K562 (cell line): ENCODE data around the gene NTRK3. TPM values are rescaled to one million over a fixed set of nuclear protein-coding genes. Genes with fewer than 3 reads are reported as not detected.

Source experiments
- ATAC-seq: fragments of 200-7000 bp; cut with Tn5 transposase; 3 replicates; pipeline ENCODE4 v1.9.1; 2020; ENCODE audit warnings: moderate library complexity
- BruUV-seq: library from RNA; stranded (reverse); fragments of 400-500 nt; replicated peaks from 2 replicates; lab custom pipeline; 2021; lab: Mats Ljungman, UMichigan
- CTCF ChIA-PET: fragments of 300-600 bp; formaldehyde crosslinking; extraction: SDS; loops from one replicate; lab custom pipeline; 2021; ENCODE audit warnings: low intra/inter-chr PET ratio; lab: Yijun Ruan, JAX
- POLR2A ChIA-PET: fragments of 300-600, 350-650 bp; sonication (Branson Sonifier 250); formaldehyde crosslinking; extraction: SDS; loops from one replicate; lab custom pipeline; 2021; ENCODE audit warnings: antibody characterized with exemption, inconsistent platforms; lab: Yijun Ruan, JAX
- DNase-seq, 4 experiments: peaks; one replicate each; pipeline versions ENCODE4 v3.0.0 to v3.0.0-alpha.2; 2011 to 2018; ENCODE audit warnings: low spot score in 3 of 4, mixed read lengths in 3 of 4; ENCODE audit errors: extremely low read depth in 1 of 4
- FAIRE-seq: peaks from 2 replicates; lab custom pipeline; 2011; peaks lifted over from hg19 to GRCh38; lab: Jason Lieb, UNC
- H2AFZ ChIP-seq: 2 replicates; pipeline ENCODE4 v1.6.0; 2011; ENCODE audit warnings: low read depth, low read length, control low read depth, inconsistent platforms
- H3K27ac ChIP-seq: fragments of 200-600 bp; 3 replicates; pipeline ENCODE4 v1.8.0; 2011; ENCODE audit warnings: low read depth, mild to moderate bottlenecking, control low read depth, inconsistent platforms, low read length, moderate library complexity, mixed read lengths; ENCODE audit errors: extremely low read depth
- H3K27me3 ChIP-seq, 2 experiments: fragments of 300-600 bp in 1 of 2; 2 replicates in 1 of 2; 3 replicates in 1 of 2; pipeline versions ENCODE4 v1.6.0 to v1.8.0; 2011; ENCODE audit warnings: inconsistent platforms in 2 of 2, low read length in 2 of 2, mild to moderate bottlenecking in 1 of 2, mixed read lengths in 1 of 2, moderate library complexity in 1 of 2; ENCODE audit not compliant: control insufficient read depth in 2 of 2, insufficient read depth in 2 of 2
- H3K36me3 ChIP-seq: fragments of 300-600 bp; 3 replicates; pipeline ENCODE4 v1.8.0; 2011; ENCODE audit warnings: mild to moderate bottlenecking, low read length, inconsistent platforms; ENCODE audit not compliant: control insufficient read depth, insufficient read depth
- H3K4me1 ChIP-seq, 2 experiments: fragments of 200-600 bp in 1 of 2; replicated peaks in 1 of 2; 2 replicates in 1 of 2; 3 replicates in 1 of 2; pipeline versions ENCODE4 v1.5.1 to v1.8.0; 2011; ENCODE audit warnings: inconsistent platforms in 2 of 2, low read length in 2 of 2, mild to moderate bottlenecking in 1 of 2, mixed read lengths in 1 of 2, moderate library complexity in 1 of 2; ENCODE audit not compliant: control insufficient read depth in 2 of 2, insufficient read depth in 2 of 2
- H3K4me2 ChIP-seq: 2 replicates; pipeline ENCODE4 v1.6.1; 2011; ENCODE audit warnings: low read length, control low read depth, inconsistent platforms, mixed read lengths; ENCODE audit not compliant: insufficient read depth
- H3K4me3 ChIP-seq: fragments of 200-600 bp; sonication (generic), shearing (Covaris generic); 2 replicates; pipeline ENCODE4 v1.5.1; 2016; ENCODE audit warnings: control low read depth, inconsistent platforms
- H3K79me2 ChIP-seq: fragments of 200-600 bp; 3 replicates; pipeline ENCODE4 v1.8.0; 2011; ENCODE audit warnings: low read length, inconsistent platforms; ENCODE audit not compliant: control insufficient read depth, insufficient read depth
- H3K9ac ChIP-seq, 2 experiments: 2 replicates each; pipeline versions ENCODE4 v1.6.0 to v1.6.1; 2011; ENCODE audit warnings: low read depth in 2 of 2, low read length in 2 of 2, control low read depth in 1 of 2, inconsistent platforms in 1 of 2, mild to moderate bottlenecking in 1 of 2, mixed read lengths in 1 of 2; ENCODE audit not compliant: insufficient read depth in 1 of 2
- H3K9me1 ChIP-seq: one replicate; pipeline ENCODE4 v1.6.0; 2011; ENCODE audit warnings: inconsistent platforms, mild to moderate bottlenecking, low read length, moderate library complexity; ENCODE audit not compliant: control insufficient read depth, insufficient read depth
- H3K9me3 ChIP-seq: replicated peaks from 2 replicates; pipeline ENCODE4 v1.5.1; 2011; ENCODE audit warnings: low read depth, low read length, inconsistent platforms; ENCODE audit not compliant: control insufficient read depth, insufficient read depth
- H4K20me1 ChIP-seq: replicated peaks from 2 replicates; pipeline ENCODE4 v1.6.1; 2011; ENCODE audit warnings: low read length, inconsistent platforms, mixed read lengths; ENCODE audit not compliant: control insufficient read depth, insufficient read depth
- ATF1 ChIP-seq, 2 experiments: fragments of 450-650 bp in 1 of 2; IDR thresholded peaks; 2 replicates each; pipeline ENCODE4 v1.6.1; 2016; ENCODE audit warnings: missing compliant biosample characterization in 1 of 2, missing genetic modification characterization in 1 of 2
- FOXM1 ChIP-seq, 2 experiments: fragments of 450-650 bp in 1 of 2; sonication (generic) in 1 of 2; formaldehyde crosslinking in 1 of 2; IDR thresholded peaks; 2 replicates each; pipeline versions ENCODE4 v1.6.1 to v1.9.0; 2017 to 2022; ENCODE audit warnings: low read depth in 2 of 2, mild to moderate bottlenecking in 2 of 2, missing genetic modification reagents in 1 of 2, moderate library complexity in 1 of 2
- FOXP1 ChIP-seq: sonication (generic); formaldehyde crosslinking; IDR thresholded peaks from 2 replicates; pipeline ENCODE4 v1.8.0; 2022; ENCODE audit warnings: mild to moderate bottlenecking, missing genetic modification reagents
- JUNB ChIP-seq: fragments of 450-650 bp; formaldehyde crosslinking; conservative IDR thresholded peaks from 2 replicates; pipeline ENCODE4 v1.4.0; 2020; ENCODE audit warnings: mild to moderate bottlenecking
- NCOA6 ChIP-seq: fragments of 450-650 bp; IDR thresholded peaks from 2 replicates; pipeline ENCODE4 v1.6.1; 2017; ENCODE audit warnings: mild to moderate bottlenecking
- PHF8 ChIP-seq: fragments of 200-600 bp; sonication (generic); IDR thresholded peaks from 2 replicates; pipeline ENCODE4 v1.6.1; 2012; ENCODE audit warnings: mixed run types, mild to moderate bottlenecking, inconsistent platforms, low read length, moderate library complexity, borderline replicate concordance
- PHTF2 ChIP-seq: fragments of 250-450 bp; sonication (Bioruptor Pico); IDR thresholded peaks from 2 replicates; pipeline ENCODE4 v1.5.0; 2021; ENCODE audit warnings: mild to moderate bottlenecking
- TAF15 ChIP-seq: fragments of 200-400 bp; formaldehyde crosslinking; IDR thresholded peaks from 2 replicates; pipeline ENCODE4 v1.6.1; 2017; ENCODE audit warnings: mild to moderate bottlenecking, low read depth, low read length, moderate library complexity
- ZNF121 ChIP-seq: sonication (generic); formaldehyde crosslinking; conservative IDR thresholded peaks from 2 replicates; pipeline ENCODE4 v1.8.0; 2022; ENCODE audit warnings: missing genetic modification reagents
- ZNF274 ChIP-seq: IDR thresholded peaks from 2 replicates; pipeline ENCODE4 v1.6.1; 2011; ENCODE audit warnings: low read depth, mild to moderate bottlenecking, low read length, moderate library complexity, borderline replicate concordance
- ZNF778 ChIP-seq: fragments of 450-650 bp; formaldehyde crosslinking; IDR thresholded peaks from 2 replicates; pipeline ENCODE4 v1.4.0; 2020; ENCODE audit warnings: mild to moderate bottlenecking, moderate library complexity
- ZNF830 ChIP-seq: fragments of 250-450 bp; sonication (Bioruptor Pico); IDR thresholded peaks from 2 replicates; pipeline ENCODE4 v1.5.0; 2021; ENCODE audit warnings: mild to moderate bottlenecking
- WGBS: fragments of 100-300 bp; shearing (Covaris generic); methylation state at CpG from one replicate; pipeline ENCODE4 v1.1.6; 2016; ENCODE audit warnings: low coverage, mixed read lengths; ENCODE audit not compliant: insufficient coverage; ENCODE audit errors: missing lambda C conversion rate; 5-methylcytosine and 5-hydroxymethylcytosine counted together
- in situ Hi-C: fragments of 300-500 bp; cut with MboI; formaldehyde crosslinking; loops from 4 replicates; pipeline ENCODE4 v1.15.0; 2018; ENCODE audit warnings: inconsistent platforms, mixed read lengths
- intact Hi-C: fragments of 100-400 bp; cut with micrococcal nuclease; formaldehyde crosslinking; loops from 2 replicates; pipeline ENCODE4 v1.14.2; 2022
- polyA plus RNA-seq, 8 experiments: library from polyadenylated mRNA; depleted of rRNA in 4 of 8; stranded (reverse) in 5 of 8; unstranded in 3 of 8; fragments of >200 nt; fragmentation: Nextera tagmentation in 2 of 8; fragmentation: Illumina TruSeq in 1 of 8; extraction: Ambion mirVana in 2 of 8; extraction: Trizol in 1 of 8; gene quantifications; 2 replicates each; pipeline versions ENCODE4 v1.2.1 to v1.2.3, GENCODE V29; 2011 to 2014; ENCODE audit warnings: inconsistent platforms in 1 of 8, missing spikeins in 1 of 8
- total RNA-seq, 7 experiments: library from RNA; depleted of rRNA in 6 of 7; stranded (reverse); fragments of >200 nt in 6 of 7; fragmentation: Illumina TruSeq in 2 of 7; extraction: Trizol in 2 of 7; gene quantifications; 2 replicates each; pipeline versions ENCODE4 v1.2.1 to v1.2.3, GENCODE V29; 2011 to 2021; ENCODE audit warnings: low replicate concordance in 1 of 7
- TF ChIP-seq, protein P1 (sequence below), 2 experiments: IDR thresholded peaks; 2 replicates each; pipeline ENCODE4 v1.6.1; 2011; ENCODE audit warnings: borderline replicate concordance in 1 of 2, control low read depth in 1 of 2, low read depth in 1 of 2, low read length in 1 of 2, mild to moderate bottlenecking in 1 of 2, mixed read lengths in 1 of 2, moderate library complexity in 1 of 2; ENCODE audit not compliant: insufficient read depth in 1 of 2, insufficient read length in 1 of 2, poor library complexity in 1 of 2, severe bottlenecking in 1 of 2; ENCODE audit errors: extremely low read depth in 1 of 2

The NTRK3 gene
- total and polyA plus RNA-seq, 9 of the 15 experiments (the other 6 are each of a cell fraction or from before 2014, with no cell fraction given), result 0.11 to 0.13 TPM; not detected in 7

GRCh38 chr15:88019656-88020055 is 236.9 kb downstream of the NTRK3 start:
- 0% methylated on average over 2 of the region's 2 CpGs for WGBS
- Histone ChIP-seq H3K9me3 (no peaks in the 10 kb centered on the region), H2AFZ (no peak overlapping the region), H3K4me3 (no peak overlapping the region), H3K4me2 (no peak overlapping the region), H3K79me2 (no peaks in the 10 kb centered on the region), H3K36me3 (no peaks in the 10 kb centered on the region), H3K9me1 (no peaks in the 10 kb centered on the region), H3K27ac (no peak overlapping the region), H3K9ac (no peak overlapping the region), H4K20me1 (no peaks in the 10 kb centered on the region), H3K4me1 (no peaks in the 10 kb centered on the region), H3K27me3 (peaks cover 0 to 4% of the 10 kb centered on the region in 2 experiments; a peak in 1 of 5 replicates)
- no peak for ATAC-seq
- no peak for DNase-seq
- no TSS peak for BruUV-seq
- CTCF ChIA-PET, result no interaction called here
- FAIRE-seq, result no peak
- TF ChIP-seq PHTF2 (CRISPR knock-in tag), result no peak
- TF ChIP-seq FOXM1 (IDR thresholded peaks at IDR 0.05; ENCODE audit: low read depth), result no peak
- no peak for TF ChIP-seq FOXM1 (CRISPR knock-in tag; IDR thresholded peaks at IDR 0.05; ENCODE audit: low read depth)
- TF ChIP-seq, protein P1, sequence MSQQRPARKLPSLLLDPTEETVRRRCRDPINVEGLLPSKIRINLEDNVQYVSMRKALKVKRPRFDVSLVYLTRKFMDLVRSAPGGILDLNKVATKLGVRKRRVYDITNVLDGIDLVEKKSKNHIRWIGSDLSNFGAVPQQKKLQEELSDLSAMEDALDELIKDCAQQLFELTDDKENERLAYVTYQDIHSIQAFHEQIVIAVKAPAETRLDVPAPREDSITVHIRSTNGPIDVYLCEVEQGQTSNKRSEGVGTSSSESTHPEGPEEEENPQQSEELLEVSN (IDR thresholded peaks at IDR 0.05; ENCODE audit: borderline replicate concordance in 1 of 2, extremely low read depth in 1 of 2, insufficient read depth in 1 of 2, insufficient read length in 1 of 2, low read depth in 1 of 2, low read length in 1 of 2, poor library complexity in 1 of 2, severe bottlenecking in 1 of 2), result no peak
- no peak for TF ChIP-seq NCOA6
- no peak for TF ChIP-seq PHF8
- no peak for TF ChIP-seq JUNB (CRISPR knock-in tag)
- TF ChIP-seq ZNF778 (CRISPR knock-in tag), result no peak
- TF ChIP-seq ZNF830 (CRISPR knock-in tag), result no peak
- no peak for TF ChIP-seq ZNF274
- TF ChIP-seq ZNF121 (CRISPR knock-in tag), result no peak
- TF ChIP-seq FOXP1 (CRISPR knock-in tag), result no peak
- TF ChIP-seq TAF15, result no peak
- TF ChIP-seq ATF1 (CRISPR knock-in tag; IDR thresholded peaks at IDR 0.05), result no peak
- no peak for TF ChIP-seq ATF1 (tag; IDR thresholded peaks at IDR 0.05)
- POLR2A ChIA-PET, result no interaction called here
- in situ Hi-C loops, result no loop called here
- intact Hi-C loops, result no loop called here
